Esophagus squamous epithelium (tissue), 4 donors: Measurements from ENCODE around the gene FNDC8. TPM values are rescaled to one million over a fixed set of nuclear protein-coding genes. Genes with fewer than 3 reads are reported as not detected.

ENCODE experiments used
- small RNA-seq, 4 donors: library from RNA; depleted of rRNA; stranded (forward); fragments of <200 nt; gene quantifications; one replicate each; pipeline ENCODE3, GENCODE V24; 2016
- total RNA-seq, 4 donors: library from RNA; depleted of rRNA; stranded (reverse); fragments of >200 nt; gene quantifications; one replicate each; pipeline ENCODE4 v1.1.0, GENCODE V29; 2016

FNDC8 gene
- total RNA-seq, 4 donors from 2014 or later, result not detected

Small RNA genes lying within 50 kb of the gene (small RNA-seq; reads per million reads assigned to genes)
- gene AC004223.1 (0 reads per million in 4 donors), gene RNU6-840P (0 reads per million in 4 donors)

Other genes with a start within 250 kb of the FNDC8 start
- 1 to 10 TPM in 2 of 4 donors, under 1 TPM in 2; 0.34 to 3.1 (median 1.4) TPM for gene CCT6B, start 160.2 kb upstream of the FNDC8 start, total RNA-seq
- 10 to 100 TPM in 2 of 4 donors, 1 to 10 TPM in 2; 6.1 to 13.4 (median 9.2) TPM for gene ZNF830, start 160.1 kb upstream of the FNDC8 start, total RNA-seq
- 10 to 100 TPM; 18.9 to 32.6 (median 26.6) TPM for gene LIG3, start 141.1 kb upstream of the FNDC8 start, total RNA-seq
- gene RFFL, start 57.9 kb upstream of the FNDC8 start, total RNA-seq, result 10 to 100 TPM; 31.7 to 64.0 (median 56.2) TPM
- 1 to 10 TPM; 2.4 to 7.1 (median 6.0) TPM for gene RAD51D, start 1.8 kb upstream of the FNDC8 start, total RNA-seq
- gene NLE1, start 20.7 kb downstream of the FNDC8 start, total RNA-seq, result 10 to 100 TPM in 3 of 4 donors, 1 to 10 TPM in 1; 8.2 to 19.6 (median 17.8) TPM
- not detected for gene UNC45B, start 26.2 kb downstream of the FNDC8 start, total RNA-seq
- gene SLC35G3, start 72.8 kb downstream of the FNDC8 start, total RNA-seq, result not detected
- gene SLFN5, start 121.5 kb downstream of the FNDC8 start, total RNA-seq, result 10 to 100 TPM in 2 of 4 donors, 1 to 10 TPM in 2; 7.3 to 20.4 (median 14.0) TPM